ENCODE data around the gene FOXP1.

Gene FOXP1

DNA sequence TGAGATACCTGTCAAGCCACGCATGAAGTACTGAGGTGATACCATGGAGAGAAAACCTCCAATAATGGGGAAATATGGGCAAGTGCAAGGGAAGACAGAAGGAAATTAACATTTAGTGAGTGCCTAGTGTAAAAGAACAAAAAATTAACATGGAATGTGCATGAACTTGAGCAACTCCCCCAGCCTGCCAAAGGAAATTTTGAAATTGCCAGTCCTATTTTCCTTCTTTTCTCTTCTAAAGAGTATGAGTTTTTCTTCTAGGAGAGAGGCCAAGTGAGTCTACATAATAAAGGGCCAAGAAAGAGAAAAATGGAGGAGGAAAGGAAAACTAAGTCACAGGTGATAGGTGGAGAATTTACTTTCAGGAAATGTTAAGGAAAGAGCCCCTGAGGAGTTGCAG is 668.7 kb downstream of the FOXP1 start:
- CTCF ChIA-PET = no interaction called here
- TF ChIP-seq NFRKB (IDR thresholded peaks at IDR 0.05) (no peak), FOXM1 (IDR thresholded peaks at IDR 0.05; ENCODE audit: borderline replicate concordance) (no peak), ELF4 (IDR thresholded peaks at IDR 0.05) (no peak), HDGF (IDR thresholded peaks at IDR 0.05; ENCODE audit: borderline replicate concordance) (no peak), SP1 (IDR thresholded peaks at IDR 0.05) (no peak), ZNF384 (IDR thresholded peaks at IDR 0.05) (no peak), CTBP1 (IDR thresholded peaks at IDR 0.05; ENCODE audit: borderline replicate concordance) (no peak), TARDBP (IDR thresholded peaks at IDR 0.05) (no peak), FOXK2 (IDR thresholded peaks at IDR 0.05) (no peak), ARNT (IDR thresholded peaks at IDR 0.05) (no peak)
- POLR2A ChIA-PET = no interaction called here
- DNase-seq (ENCODE audit: extremely low spot score) = no peak

DNA sequence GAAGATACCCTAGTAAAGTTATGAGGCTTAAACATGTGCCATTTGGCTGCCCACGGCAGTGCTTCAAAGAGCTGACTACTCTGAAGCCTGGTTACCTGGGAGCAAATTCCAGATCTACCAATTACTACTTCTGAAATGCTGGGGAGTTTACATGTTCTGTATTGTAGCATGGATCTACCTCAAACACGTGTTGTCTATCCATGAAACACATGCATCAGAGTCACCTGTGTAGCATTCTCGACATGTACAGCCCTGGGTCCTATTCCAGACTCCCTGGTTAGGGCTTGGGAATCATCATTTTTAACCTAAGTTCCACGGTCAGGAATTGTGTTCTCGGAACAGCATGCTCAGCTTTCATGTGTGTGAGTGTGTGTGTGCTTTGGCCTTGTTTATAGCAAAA is 671.8 kb downstream of the FOXP1 start:
- TF ChIP-seq TARDBP (IDR thresholded peaks at IDR 0.05) (no peak), ELF4 (IDR thresholded peaks at IDR 0.05) (no peak)
- no peak for DNase-seq (ENCODE audit: extremely low spot score)
- POLR2A ChIA-PET = no interaction called here
- CTCF ChIA-PET = no interaction called here

GRCh38 chr3:70905491-70905890 is 678.0 kb downstream of the FOXP1 start:
- ChIA-PET POLR2A (no interaction called here), CTCF (no interaction called here)
- no peak for DNase-seq (ENCODE audit: extremely low spot score)
- TF ChIP-seq ZNF384 (IDR thresholded peaks at IDR 0.05) (no peak), TARDBP (IDR thresholded peaks at IDR 0.05) (no peak), L3MBTL2 (conservative IDR thresholded peaks at IDR 0.05) (no peak), LEF1 (IDR thresholded peaks at IDR 0.05; ENCODE audit: borderline replicate concordance) (no peak)

Data from HEK293T (cell line).